HG02571 (cell line): ENCODE results near the gene CXXC4.
A peak's percentile ranks its signal among the peaks of the same experiment; 100 is the strongest.

Experiments
- ATAC-seq: cut with Tn5 transposase; IDR thresholded peaks from one replicate; pipeline ENCODE4 v1.9.1; 2021; ENCODE audit warnings: mild to moderate bottlenecking, moderate library complexity; ENCODE audit not compliant: unreplicated experiment

The CXXC4 gene

DNA sequence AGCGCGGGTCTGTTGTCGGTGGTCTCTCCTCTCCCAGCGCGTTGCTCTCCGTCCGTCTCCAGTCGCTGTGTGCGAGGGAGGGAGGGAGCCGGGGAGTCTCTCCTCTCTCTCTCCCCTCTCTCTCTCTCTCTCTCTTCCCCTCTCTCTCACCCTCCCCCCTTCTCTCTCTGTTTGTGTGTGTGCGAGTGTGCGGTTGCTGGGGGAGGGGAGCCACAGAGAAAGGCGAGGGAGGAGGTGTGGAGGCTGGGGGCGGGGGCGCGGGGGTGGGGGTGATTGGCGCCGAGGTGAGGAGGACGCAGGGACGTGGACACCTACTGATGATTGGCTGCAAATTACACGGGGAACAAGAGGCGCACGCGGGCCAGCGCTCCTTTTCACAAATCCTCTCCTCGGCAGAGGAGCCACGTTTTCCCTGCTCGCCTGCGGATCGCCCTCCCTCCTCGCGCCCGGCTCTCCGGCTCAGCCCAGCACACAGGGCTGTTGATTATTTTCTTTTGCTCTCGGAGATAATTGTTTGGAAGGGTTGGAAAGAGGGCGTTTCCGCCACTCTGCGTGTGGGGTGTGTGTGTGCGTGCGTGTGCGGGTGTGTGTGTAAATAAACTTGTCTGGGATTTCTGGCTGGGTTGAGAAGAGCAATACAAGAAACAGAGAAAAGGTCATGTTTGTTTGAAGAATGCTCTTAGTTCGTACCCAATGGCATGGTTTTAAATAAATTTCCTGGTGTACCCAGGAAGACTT is at the start of gene CXXC4:
Gene CXXC4 (minus strand): TSS at position 73 of the 738 bp plus-strand sequence. CDS start 3,092 bp downstream, outside the sequence.
- no peak for ATAC-seq

DNA sequence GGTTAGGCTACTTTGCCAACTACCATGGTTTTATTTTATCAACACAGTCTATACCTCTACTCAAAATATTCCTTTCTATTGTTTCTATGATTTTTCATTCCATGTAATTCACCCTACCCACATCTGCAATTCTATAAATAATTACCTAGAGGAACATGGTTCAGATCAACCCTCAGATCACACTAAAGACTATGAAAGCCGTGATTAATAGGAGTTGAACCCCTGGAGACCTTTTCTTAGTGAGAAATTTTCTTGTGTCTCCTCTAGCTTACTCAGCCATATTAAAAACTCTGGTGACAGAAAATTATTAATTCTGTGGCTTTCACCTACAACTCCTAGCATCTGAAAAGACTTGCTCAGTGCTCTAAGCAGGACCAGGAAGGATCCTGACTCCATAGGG is 38.5 kb upstream of the CXXC4 start:
- no peak for ATAC-seq

DNA sequence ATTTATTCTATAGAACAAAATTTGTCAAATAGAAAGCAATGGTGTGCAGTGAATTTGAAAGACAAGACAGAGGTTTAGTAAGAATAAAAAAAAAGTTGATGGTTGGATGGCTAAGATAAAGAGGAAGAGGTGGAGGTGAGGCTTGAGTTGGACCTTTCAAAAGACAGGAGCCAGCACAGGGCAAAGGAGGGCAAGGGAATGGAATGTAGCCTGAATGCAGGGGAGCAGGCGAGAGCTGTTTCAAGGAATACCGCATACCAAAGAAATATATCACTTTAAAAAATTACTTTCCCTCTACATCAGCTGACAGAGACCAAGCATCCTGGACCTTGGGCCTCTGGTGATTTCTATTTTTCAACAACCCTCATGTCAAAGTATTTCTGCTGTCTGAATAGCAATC is 38.0 kb upstream of the CXXC4 start:
- no peak for ATAC-seq

DNA sequence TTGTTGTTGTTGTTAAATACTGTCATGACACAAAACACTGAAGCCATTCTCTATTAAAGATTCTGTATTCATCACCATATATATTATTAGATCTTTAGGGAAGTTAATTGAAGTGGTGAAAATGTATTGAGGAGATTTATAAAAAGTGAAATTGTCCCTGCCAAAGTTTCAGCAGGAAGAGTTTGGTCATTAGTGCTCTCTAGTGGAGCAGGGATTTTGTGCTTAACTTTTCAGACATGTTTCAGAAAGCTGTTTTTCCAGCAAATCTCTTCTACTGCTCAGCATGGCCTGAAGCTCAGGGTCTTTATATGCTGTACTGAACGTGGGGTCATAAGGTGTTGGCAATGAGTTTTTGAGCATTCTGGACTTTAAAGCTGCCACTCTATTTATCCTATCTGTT is 36.7 kb upstream of the CXXC4 start:
- ATAC-seq, result no peak

DNA sequence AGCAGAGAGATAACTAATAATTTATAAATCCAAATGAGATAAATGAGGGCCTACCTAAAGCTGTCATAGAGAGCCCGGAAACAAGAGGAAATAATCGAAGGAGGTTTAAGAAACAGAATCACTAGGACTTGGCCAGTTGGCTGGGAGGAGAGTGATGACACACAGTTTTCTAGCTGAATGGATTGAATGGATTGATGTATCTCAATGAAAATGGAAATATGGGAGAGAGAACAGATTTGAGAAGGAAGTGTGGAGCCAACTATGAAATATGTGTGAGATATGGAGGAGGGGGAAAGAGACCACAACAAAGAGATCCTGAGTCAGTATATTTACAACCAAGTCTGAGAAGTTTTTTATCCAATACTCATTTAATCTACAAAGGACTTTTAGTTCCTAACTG is 35.7 kb upstream of the CXXC4 start:
- ATAC-seq, result no peak

DNA sequence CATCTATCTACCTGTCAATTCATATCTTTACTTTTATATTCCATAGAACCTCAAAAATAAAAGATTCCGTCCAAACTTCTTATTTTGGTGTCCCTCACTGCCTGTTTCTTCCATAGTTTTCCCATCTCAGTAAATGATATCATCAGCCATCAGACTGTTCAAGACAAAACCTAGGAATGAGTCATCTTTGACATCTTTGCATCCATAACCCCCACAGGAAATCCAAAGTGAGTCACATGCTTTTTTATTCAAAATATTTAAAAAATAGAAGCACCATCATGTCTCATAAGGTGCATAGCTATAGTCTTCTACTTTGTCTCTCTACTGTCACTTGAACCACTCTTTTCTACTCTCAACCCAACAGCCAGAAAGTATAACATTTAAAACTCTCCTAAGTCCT is 29.9 kb upstream of the CXXC4 start:
- no peak for ATAC-seq

DNA sequence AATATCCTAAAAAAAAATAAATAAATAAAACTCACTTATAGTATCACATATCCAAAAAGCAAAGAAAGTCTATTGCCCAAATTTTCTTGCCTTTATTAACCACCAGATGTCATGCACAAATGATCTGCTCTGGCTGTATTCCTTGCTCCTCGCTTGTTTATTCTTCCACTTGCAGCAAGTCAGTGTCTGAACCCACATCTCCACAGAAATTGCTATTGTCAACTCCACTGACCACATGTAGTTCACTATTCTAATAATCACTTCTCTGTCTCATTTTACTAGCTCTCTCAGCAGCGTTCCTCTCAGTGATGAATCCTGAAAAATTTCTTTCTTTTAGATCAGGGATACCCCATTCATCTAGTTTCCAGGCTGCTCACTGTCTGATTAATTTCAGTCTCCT is 29.3 kb upstream of the CXXC4 start:
- no peak for ATAC-seq

DNA sequence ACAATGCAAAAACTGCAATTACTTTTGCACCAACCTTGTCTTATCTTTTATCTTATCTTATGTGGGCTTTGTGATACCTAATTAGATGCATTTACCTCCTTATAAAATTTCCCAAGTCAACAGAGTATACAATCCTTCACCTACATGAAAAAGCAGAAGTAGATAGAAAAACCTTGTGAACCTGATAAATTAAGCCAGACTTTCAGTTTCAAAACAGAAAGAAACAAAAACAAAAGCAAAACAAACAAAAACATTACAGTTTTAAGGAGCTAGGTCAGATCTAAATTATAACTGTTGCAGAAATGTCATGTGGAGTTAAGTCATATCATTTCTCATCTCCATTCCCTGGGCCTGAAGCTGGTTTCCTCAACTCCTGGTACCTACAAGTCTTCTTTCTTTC is 24.9 kb upstream of the CXXC4 start:
- ATAC-seq, result peak; percentile 95

DNA sequence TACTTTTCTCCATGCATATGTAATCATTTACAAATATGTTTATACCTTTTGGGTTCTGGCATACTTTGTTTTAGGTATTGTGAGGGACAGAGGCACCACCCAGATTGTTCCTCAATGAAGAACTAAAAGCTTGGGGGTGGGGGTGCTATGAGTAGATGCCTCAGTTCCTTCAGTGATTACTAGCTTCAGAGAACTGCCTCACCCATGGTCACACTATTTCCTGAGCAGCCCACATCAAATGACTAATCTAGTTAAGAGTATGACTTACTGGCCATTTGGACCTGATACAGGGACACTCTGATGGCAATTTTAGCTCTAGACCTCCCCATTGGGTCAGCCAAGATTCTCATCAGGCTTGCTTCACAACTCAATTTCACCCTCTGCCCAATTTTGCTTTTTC is 22.2 kb upstream of the CXXC4 start:
- ATAC-seq, result no peak

DNA sequence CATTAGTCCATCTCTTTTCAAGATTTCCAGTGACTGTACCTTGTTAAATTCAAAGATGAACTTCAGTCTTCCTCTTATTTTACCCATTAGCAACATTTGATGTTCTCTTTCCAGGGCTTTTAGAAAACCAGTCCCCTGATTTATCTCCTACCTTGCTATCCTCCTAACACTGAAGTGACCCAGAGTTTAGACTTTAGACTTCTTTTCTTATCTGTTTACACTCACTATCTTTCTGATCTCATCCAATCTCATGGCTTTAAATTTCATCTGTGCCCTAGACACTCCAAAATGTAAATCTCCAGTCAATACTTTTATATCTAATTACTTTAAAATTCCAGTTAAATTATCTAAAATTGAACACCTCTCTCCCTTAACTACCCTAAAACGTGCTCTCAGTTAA is 13.5 kb upstream of the CXXC4 start:
- no peak for ATAC-seq

DNA sequence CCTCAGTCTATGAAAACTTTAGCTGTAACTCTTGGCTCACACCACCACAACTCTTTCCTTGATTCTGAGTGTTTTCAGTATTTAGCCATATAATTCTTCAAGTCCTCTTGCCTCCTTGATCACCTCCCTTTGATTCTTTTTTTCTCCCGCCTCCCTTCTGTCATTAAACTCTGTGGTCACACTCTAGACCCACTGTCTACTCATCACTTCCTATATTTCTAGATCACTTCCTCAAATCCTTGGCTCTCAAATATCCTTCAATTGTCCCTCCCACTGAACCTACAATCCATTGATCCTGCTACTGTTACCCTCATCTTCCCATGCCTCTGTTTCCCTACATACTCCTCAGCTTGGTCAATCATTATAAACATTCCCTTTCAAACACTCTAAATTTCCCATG is 12.4 kb upstream of the CXXC4 start:
- no peak for ATAC-seq

DNA sequence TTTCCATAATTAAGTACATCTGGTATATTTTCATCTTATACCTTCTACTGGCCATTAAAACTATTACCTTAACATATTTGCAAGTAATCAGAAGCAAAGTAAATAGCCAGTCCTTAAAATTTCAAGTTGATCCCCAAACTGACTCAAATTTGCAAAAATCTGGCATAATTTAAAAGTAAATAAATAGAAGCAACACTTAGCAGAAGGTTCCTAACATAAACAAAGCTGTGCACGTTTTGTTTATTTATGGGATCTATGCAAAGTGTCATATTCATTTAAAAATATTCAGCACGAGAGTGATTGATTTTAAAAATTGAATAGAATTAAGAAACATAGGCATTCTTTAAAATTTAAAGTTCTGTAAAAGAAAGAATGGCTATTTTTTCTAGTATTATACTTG is 9.8 kb upstream of the CXXC4 start:
- no peak for ATAC-seq

DNA sequence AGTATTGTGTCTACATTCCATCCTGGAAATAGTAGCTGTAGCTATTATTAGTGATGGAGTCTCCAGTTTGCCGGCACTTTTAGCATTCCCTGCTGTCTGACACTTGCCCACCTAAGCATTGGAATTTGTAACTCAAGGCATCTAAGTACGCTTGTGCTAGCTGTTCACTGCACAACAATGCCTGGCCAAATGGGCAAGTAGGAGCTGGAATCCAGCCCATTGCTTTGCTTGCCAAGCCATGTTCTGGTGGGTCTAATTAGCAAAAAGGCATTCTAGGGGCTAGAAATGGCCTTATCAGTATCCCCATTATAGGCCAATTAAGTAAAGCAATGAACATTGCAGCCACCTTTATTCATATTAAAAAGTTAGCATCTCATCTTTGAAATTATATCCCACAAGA is 7.8 kb upstream of the CXXC4 start:
- no peak for ATAC-seq

DNA sequence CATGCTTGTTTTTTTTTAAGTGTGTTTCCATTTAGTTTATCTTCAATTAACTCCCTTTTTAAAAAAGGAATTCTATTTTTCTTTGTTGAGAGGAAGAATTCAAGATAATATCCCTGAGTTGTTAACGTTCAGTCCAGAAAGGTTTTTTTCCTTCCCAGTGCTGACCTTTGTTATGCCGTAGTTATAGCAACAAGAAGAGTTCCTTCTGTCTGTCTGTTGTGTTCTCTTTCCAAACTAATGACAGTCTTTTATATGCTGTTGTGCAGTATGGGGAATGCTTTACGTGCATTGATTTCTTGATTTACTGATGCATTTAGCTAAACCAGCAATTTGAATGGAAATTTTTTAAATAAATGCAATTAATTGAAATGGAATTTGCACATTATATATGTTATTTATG is 6.6 kb upstream of the CXXC4 start:
- no peak for ATAC-seq

DNA sequence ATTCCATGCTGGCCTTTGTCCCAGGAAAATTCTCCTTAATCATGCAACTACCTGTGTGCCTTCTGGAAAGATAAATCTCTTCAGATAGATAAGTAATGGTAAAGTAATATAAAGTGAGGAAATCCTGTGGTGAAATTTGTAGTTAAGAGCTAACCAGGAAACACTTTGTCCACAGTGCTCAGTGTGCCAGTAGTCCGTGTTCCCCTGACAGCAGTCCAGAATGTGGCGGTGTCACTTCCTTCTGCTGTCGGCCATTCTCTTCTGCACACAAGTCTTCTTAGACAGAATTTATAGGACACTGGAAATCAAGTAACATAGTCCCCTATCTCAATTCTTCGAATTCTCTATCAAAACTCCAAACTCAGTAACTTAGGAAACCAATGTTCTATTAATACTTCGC is 5.7 kb upstream of the CXXC4 start:
- ATAC-seq, result no peak

DNA sequence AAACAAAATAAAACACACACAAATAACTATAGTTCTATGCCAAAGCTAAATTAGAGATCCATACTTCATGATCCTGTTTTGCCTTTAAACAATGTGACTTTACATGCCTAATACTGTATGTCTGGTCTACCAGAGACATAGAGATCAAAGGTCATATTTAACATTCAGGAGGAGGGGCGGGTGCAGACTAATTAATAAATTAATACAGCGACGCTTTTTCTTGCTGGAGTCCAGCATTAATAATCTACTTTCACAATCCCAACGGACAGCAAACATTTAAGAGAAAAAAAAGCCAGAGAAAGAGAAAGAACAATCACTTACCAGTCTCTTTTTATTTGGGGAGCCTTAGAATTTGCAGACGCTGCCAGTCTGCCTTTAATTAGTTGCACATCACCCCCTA is 509 bp downstream of the CXXC4 start:
- no peak for ATAC-seq

DNA sequence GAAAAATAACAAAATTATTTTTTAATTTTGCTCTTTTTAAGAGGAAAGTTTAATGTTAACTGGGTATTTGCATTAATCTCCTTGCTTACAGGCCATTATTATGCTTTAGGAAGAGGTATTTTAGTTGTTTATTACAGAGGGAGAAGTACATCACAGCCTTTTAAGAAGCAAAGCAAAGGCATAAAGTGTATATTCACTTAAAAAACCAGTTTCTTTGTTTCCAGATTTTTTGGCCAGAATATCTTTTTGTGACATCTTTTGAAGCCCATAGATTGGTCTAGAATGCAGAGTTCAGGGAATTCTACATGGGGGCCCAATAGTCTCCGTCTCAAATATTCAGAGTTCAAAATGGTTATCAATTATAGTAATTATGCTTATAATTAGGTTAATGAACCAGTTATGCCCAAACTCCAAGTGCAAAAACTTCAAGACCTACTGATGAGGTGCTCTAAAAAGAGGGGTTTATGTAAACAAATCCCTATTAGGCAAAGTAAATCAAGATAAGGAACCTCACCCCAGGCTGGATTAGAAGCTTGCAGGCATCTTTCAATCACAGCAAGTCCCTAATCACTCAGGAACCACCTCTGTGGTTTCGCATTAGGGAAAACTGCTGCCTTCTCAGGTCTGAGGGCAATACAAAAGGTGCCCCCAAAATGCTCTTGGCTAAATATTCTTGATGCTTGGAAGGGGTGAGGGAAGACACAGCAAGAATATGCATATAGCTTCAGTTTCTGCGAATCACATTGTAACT is 1.4 kb downstream of the CXXC4 start:
- ATAC-seq, result no peak

DNA sequence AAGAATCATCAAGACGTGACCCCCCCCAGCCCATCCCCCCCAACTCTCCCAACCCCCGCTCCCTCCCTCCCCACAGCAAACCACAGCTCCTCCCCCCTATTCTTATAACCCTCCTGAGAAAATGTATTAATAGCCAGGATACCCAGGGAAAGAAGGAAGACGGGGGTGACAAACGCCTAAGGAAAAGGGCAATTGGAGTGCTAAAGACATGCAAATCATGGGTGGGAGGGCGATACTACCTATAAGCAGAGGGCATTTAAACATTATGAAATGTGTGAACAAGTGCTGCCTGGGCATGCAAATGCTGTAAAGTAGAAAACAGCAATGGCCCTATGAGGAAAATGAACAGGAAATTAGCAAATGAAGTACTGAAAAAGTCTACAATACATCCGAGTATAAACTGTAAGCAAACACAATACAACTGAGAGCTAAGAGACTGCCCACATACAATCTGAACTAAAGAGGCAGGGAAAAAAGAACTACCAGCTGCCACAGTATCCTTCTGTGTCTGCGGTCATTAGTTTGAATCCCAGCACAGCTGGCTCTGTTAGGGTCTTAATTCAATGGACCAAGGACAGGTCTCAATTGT is 2.4 kb downstream of the CXXC4 start:
- ATAC-seq, result peak; percentile 23

DNA sequence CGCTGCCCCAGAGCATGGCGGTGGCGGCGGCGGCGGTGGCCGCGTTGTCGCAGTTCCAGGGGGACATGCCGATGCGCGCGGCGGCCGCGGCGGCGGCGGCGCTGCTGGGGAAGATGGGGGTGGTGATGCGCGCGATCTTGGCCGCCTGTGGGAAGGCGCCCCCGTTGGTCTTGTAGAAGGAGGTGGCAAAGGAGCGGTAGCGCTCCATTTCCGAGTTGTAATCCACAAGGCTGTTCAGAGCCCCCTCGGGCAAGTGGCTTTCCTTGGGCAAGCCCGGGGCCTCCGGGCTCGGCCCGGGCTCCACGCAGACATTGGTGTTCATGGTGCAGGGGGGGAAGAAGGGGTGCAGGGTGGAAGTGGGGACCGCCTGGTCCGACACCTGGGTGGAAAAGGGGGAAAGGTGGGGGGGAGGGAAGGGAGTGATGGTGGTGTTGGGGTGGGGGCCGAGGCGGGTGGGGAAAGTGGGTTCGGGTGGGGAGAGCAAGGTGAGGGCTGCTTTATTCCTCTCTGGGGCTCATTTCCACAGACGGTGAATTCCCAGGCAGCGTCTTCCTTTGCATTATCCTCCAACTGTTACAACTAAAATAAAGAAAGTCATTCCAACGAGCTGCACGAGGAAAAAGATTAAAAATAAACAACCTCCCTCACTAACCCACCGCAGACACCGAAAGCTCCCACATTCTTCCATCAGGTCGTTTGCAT is 3.1 kb downstream of the CXXC4 start:
- ATAC-seq, result peak; percentile 32

DNA sequence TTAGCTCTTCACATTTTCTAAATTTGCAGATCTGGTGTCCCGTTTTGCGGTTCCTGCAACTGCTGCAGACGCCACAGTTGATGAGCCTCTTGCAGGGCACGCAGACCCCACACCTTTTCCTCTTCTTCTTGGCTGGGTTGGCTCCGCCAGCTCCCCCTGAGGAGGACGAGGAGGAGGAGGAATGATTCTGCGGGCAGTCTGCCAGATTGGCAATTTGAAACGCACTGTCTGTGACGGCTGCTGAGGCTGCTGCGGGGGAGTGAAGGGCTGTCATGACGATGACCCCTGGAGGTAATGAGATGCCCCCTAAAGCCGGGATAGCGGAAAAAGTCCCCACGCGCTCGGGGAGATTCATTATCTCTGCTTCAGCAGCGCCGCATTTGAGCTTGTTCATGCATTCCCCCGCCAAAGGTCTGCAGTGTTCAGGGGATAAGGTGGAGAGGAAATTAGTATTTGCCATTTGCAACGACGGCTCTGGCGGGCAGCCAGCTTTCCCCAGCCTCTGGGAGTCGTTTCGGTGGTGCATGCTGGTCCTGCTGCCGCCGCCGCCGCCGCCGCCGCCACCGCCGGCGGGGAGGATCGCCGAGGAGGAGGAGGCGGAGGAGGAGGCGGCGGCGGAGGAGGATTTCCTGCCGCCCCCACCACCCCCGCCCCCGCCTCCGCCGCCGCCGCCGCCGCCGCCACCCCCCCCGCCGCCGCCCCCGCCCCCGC is 3.8 kb downstream of the CXXC4 start:
- peak; percentile 28 for ATAC-seq
